ENCODE data around the gene ADGRF5.
A peak's percentile ranks its signal among the peaks of the same experiment; 100 is the strongest.
"Not testable (repeated sequence)": the region's sequence is repeated elsewhere in the genome, so short reads cannot be mapped to it uniquely, and the experiment has no call there.

Gene ADGRF5

DNA sequence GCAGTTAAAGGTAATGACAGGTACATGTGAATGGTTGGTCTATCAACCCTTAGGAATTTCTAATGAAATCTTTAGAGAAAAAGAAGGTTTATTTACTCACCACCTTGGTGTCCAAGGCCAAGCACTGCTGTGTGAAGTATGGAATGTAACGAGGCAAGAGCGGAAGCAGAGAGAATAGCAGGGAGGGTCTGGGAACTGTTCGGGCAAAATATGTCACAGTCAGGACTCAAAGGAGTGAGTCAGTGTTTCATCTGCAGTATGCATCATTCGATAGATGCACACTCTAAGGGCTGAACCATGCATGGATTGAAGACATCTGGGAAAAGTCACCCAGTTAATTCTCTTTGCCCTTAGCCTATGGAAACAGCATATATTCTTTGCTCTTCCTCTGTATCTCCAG, 33.2 kb downstream of the ADGRF5 start:
- no peak for DNase-seq (ENCODE audit: low spot score)

DNA sequence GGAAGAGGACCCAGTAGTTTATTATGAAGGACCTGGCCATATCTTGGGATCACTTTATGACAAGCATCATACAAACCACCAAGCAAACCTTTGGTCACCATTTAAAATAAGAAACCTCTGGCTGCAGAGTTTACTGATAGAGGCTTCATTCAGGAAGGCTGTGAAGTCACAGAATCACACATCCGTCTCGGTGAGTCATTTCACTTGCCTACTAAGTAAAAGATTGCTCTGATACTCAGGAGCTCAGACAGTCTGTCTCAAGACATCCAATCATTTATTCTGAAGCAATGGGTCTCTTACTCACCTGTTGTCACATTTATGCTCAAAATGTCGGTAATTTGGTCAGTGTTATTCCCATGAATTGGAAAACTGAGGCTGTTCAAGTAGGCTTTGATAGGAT, 33.7 kb downstream of the ADGRF5 start:
- DNase-seq (ENCODE audit: low spot score): no peak

- DNase-seq (ENCODE audit: low spot score): no peak
Measured at GRCh38 chr6:46882645-46883044, 39.1 kb downstream of the ADGRF5 start.

GRCh38 chr6:46879003-46879402, 42.7 kb downstream of the ADGRF5 start:
- DNase-seq (ENCODE audit: low spot score): no peak

GRCh38 chr6:46876126-46876525, 45.6 kb downstream of the ADGRF5 start:
- peak; percentile 6 for DNase-seq (ENCODE audit: low spot score)

DNA sequence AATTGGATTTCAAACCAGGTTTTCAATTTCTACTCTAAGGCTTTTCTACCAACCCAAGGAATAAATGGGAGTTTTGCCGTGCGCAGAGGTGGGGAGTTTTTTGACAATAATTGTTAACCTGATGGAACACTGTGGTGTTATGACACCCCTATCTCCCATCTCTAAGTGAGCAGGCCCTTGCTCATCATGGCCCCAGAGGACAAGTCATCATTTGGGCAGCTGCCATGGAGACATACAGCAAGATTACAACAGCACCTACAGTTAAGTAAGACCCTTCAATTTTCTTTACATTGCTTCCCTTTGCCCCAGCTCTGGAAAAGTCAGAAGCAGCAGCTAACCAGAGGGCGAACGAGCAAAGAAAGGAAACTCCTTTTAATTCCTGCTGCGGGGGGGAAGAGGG, 54.3 kb downstream of the ADGRF5 start:
- no peak for DNase-seq (ENCODE audit: low spot score)

- DNase-seq (ENCODE audit: low spot score): no peak
Measured at GRCh38 chr6:46865221-46865620, 56.5 kb downstream of the ADGRF5 start.

DNA sequence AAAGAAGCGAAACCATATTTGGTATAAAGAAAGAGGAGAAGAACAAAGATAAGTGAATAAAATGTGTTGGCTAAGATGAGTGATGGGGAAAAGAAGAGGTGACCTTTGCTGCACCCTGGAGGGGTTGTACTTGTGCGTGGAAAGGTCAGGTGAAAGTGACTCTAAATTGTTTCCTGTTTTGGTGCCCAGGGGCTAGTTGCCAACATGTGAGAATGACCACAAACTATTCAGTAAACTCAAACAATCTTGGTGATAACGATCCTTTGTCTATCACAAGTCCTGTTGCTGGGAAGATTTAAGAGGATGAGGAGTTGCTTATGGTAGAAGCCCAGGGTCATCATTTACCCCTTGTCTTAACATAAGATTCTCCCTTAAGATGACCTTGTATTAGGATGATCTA, 57.9 kb downstream of the ADGRF5 start:
- no peak for DNase-seq (ENCODE audit: low spot score)

GRCh38 chr6:46862381-46862780, 59.4 kb downstream of the ADGRF5 start:
- no peak for DNase-seq (ENCODE audit: low spot score)

- DNase-seq (ENCODE audit: low spot score): not testable (repeated sequence)
Measured at GRCh38 chr6:46855966-46856365, 65.8 kb downstream of the ADGRF5 start.

- not testable (repeated sequence) for DNase-seq (ENCODE audit: low spot score)
Measured at GRCh38 chr6:46851576-46851975, 70.2 kb downstream of the ADGRF5 start.

DNA sequence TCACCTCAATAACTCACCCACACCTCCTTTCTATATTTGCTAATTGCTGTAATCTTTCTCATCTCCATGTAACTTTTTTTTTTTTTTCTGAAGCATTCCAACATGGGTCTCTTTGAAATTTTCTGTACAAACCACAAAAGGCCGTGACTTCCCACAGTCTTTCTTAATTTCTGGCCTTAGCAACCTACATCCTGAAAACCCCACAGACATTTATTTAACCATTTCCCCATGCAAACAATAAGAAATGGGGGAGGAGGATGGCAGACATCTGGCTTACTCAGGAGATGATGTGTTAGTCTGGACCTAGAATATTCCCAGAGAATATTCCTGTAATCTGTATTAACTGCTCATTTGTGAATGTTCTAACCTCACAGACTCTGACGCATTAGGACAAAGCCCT, 70.9 kb downstream of the ADGRF5 start:
- no peak for DNase-seq (ENCODE audit: low spot score)

GRCh38 chr6:46849361-46849690, 72.4 kb downstream of the ADGRF5 start:
- no peak for DNase-seq (ENCODE audit: low spot score)

GRCh38 chr6:46848684-46849360, 72.9 kb downstream of the ADGRF5 start:
- DNase-seq (ENCODE audit: low spot score): peak; percentile 85

DNA sequence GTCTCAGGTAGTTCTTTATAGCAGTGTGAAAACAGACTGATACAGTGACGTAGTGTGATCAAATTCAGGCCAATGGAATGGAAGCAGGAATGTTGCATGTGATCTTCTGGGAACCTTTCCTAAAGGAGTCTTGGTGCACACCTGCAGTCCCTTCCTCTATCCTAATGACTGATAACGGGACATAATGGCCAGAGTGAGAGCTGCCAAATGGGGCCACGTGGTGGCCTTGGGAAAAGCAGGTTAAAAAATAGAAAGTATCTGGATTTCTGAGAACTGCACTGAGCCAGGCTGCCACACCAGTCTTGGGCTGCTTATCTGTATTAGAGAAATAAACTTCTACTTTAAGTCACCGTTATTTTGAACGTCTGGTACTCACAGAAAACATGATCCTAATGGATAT, 76.6 kb downstream of the ADGRF5 start:
- no peak for DNase-seq (ENCODE audit: low spot score)

GRCh38 chr6:46842252-46842846, 79.4 kb downstream of the ADGRF5 start:
- DNase-seq (ENCODE audit: low spot score): not testable (repeated sequence)

DNA sequence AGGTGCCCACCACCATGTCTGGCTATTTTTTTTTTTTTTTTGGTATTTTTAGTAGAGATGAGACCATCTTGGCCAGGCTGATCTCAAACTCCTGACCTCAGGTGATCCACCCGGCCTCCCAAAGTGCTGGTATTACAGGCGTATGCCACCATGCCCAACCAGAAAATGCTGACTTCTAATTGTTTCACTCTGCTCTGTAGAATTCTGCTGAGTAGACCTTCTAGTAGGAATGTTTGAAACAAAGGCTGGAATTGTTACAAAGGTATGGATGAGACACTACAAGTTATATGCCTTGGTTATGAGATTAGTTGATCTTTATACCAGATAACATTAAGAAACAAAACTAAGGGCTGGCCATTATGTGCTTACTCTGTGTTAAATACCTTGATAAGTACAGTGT, 83.7 kb downstream of the ADGRF5 start:
- DNase-seq (ENCODE audit: low spot score): no peak

- DNase-seq (ENCODE audit: low spot score): not testable (repeated sequence)
Measured at GRCh38 chr6:46834991-46835390, 86.7 kb downstream of the ADGRF5 start.

DNA sequence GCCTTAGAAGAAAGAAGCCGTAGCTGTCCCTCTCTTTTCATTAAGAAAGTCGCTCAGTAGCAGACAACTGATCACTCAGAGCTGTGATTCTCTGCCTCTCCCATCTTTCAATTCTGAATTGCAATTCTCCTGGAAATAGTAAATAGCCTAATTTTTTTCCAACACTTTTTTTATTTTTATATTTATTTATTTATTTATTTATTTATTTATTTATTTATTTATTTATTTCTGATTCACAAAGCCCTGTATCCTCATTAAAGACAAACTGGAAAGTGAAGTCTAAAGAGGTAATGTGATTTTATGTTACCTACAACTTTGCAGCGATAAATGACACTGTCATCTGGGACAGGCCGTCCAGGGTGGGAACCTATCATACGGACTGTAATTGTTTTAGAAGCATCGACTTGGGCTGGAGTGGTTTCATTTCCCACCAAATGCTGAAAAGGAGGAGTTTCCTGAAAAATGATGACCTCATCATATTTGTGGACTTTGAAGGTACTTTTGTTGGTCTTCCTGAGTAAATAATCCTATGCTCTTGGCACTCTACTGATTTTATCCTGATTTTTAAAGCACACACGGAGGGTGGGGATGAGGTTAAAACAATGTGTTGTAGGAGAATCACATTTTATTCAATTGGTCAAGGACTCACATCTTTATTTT, 87.4 kb downstream of the ADGRF5 start:
- not testable (repeated sequence) for DNase-seq (ENCODE audit: low spot score)

GRCh38 chr6:46832816-46833215, 88.9 kb downstream of the ADGRF5 start:
- DNase-seq (ENCODE audit: low spot score): no peak

- no peak for DNase-seq (ENCODE audit: low spot score)
Measured at GRCh38 chr6:46828939-46829338, 92.8 kb downstream of the ADGRF5 start.

DNA sequence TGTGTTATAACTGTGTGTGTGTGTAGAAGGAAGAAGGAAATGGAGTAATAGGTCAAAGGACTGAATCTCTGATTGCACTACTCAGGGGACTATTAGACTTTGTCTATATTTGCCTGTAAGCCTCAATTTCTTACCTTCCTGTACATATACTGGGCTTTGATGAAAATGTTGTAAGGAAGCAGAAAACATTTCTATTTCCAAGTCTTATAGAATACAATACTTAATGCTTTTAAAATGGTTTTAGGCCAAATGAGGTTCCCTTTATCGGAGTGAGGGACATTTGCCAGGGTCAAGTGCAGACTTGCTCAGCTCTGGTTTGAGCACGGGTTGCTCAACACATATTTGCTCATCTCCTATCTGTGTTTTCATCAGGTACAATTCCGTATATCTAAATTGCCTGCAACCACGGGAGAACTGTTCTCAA, 100.3 kb downstream of the ADGRF5 start:
- no peak for DNase-seq (ENCODE audit: low spot score)

DNA sequence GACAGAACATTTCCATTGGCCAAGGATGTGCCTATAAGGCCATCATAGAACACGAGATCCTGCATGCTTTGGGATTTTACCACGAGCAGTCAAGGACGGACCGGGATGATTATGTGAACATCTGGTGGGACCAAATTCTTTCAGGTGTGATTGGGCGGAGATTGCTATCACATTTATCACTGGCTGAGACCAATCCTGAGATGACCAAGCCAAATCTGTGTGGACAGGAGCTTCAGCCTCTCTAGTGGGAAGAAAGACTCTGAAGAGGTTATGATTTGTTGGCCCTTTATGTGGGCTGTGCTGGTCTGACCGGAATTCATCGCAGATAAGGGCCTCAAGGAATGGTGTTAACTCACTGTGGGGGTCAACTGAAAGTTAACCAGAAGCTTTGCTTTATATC, 102.2 kb downstream of the ADGRF5 start:
- DNase-seq (ENCODE audit: low spot score): no peak

GRCh38 chr6:46816626-46817025, 105.1 kb downstream of the ADGRF5 start:
- no peak for DNase-seq (ENCODE audit: low spot score)
